C4-2B (cell line): ENCODE measurements around the gene SGPP1.

ENCODE experiments used
- CTCF ChIP-seq: fragments of 450-650 bp; conservative IDR thresholded peaks from 2 replicates; pipeline ENCODE4 v1.5.1; 2017; ENCODE audit warnings: mild to moderate bottlenecking
- ZFX ChIP-seq: fragments of 450-650 bp; IDR thresholded peaks from 2 replicates; pipeline ENCODE4 v1.6.1; 2017

DNA sequence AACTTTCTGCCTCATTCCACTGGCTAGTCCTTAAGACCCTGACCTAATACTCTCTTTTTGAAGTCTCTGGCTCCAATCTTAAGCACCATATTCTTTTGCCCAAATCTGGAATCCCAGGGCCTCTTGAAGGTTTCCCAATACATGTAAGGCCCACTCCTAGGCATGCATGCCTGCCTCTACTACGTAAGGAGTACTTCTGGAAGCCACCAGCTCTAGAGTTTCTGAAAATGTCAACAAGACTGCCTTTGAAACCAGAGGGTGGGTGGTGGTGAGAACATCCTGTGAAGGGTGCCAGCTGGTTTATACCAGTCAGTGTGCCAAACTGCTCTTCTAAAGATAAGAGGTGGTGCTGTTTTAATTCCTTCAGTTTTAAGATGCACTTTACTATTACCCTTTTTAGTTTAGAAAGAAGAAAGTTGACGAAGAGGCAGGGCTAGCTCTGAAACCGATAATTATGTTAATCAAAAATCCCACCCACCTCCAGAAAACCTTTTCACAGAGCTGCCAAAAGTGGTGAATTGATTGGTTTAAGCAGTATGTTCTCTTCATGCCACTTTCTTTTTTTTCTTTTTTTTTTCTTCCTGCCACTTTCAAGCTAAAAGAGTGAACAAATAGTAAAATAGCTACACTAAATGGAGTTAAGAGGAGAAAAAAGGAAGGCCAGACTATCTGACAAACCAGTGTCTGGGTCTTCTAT is 77.5 kb downstream of the SGPP1 start:
- TF ChIP-seq CTCF = no peak
- TF ChIP-seq ZFX = no peak
